HepG2 (cell line): ENCODE measurements around the gene CTTNBP2NL. TPM values are rescaled to one million over a fixed set of nuclear protein-coding genes. Genes with fewer than 3 reads are reported as not detected.

ENCODE experiments used
- DMAP1 ChIP-seq: IDR thresholded peaks from 2 replicates; pipeline ENCODE4 v1.6.1; 2016
- EP300 ChIP-seq, 3 experiments: sonication (generic) in 1 of 3; formaldehyde crosslinking in 1 of 3; IDR thresholded peaks; 2 replicates each; pipeline versions ENCODE4 v1.5.1 to v1.6.1; 2011 to 2020; ENCODE audit warnings: low read depth in 2 of 3, low read length in 2 of 3, borderline replicate concordance in 1 of 3, improper control_type of control experiment in 1 of 3, mild to moderate bottlenecking in 1 of 3, missing genetic modification reagents in 1 of 3, moderate library complexity in 1 of 3
- GATAD1 ChIP-seq: IDR thresholded peaks from 2 replicates; pipeline ENCODE4 v1.6.1; 2016; ENCODE audit warnings: missing genetic modification reagents, missing compliant biosample characterization
- NFKBIZ ChIP-seq: IDR thresholded peaks from 2 replicates; pipeline ENCODE4 v1.6.1; 2018; ENCODE audit warnings: missing genetic modification reagents, missing compliant biosample characterization
- SAP130 ChIP-seq: IDR thresholded peaks from 2 replicates; pipeline ENCODE4 v1.6.1; 2016; ENCODE audit warnings: low read depth
- SNAI1 ChIP-seq: sonication (generic); formaldehyde crosslinking; IDR thresholded peaks from 2 replicates; pipeline ENCODE4 v1.5.0; 2020; ENCODE audit warnings: mild to moderate bottlenecking, missing genetic modification reagents, borderline replicate concordance
- SP2 ChIP-seq: sonication (generic); formaldehyde crosslinking; IDR thresholded peaks from 2 replicates; pipeline ENCODE4 v1.5.1; 2020; ENCODE audit warnings: mild to moderate bottlenecking, missing genetic modification reagents
- TIGD3 ChIP-seq: sonication (generic); formaldehyde crosslinking; IDR thresholded peaks from 2 replicates; pipeline ENCODE4 v1.5.1; 2020; ENCODE audit warnings: mild to moderate bottlenecking, missing genetic modification reagents, borderline replicate concordance
- TMF1 ChIP-seq: sonication (generic); formaldehyde crosslinking; IDR thresholded peaks from 2 replicates; pipeline ENCODE4 v1.8.1; 2022; ENCODE audit warnings: low read depth, missing genetic modification reagents
- ZMAT3 ChIP-seq: sonication (generic); formaldehyde crosslinking; conservative IDR thresholded peaks from 2 replicates; pipeline ENCODE4 v1.7.0; 2021; ENCODE audit warnings: missing genetic modification reagents
- ZNF292 ChIP-seq: sonication (generic); formaldehyde crosslinking; IDR thresholded peaks from 2 replicates; pipeline ENCODE4 v1.8.1; 2022; ENCODE audit warnings: mild to moderate bottlenecking, low read depth, missing genetic modification reagents, borderline replicate concordance
- ZNF512B ChIP-seq: sonication (generic); formaldehyde crosslinking; IDR thresholded peaks from 2 replicates; pipeline ENCODE4 v1.5.1; 2020; ENCODE audit warnings: missing genetic modification reagents, mild to moderate bottlenecking, borderline replicate concordance
- ZNF749 ChIP-seq: sonication (generic); formaldehyde crosslinking; IDR thresholded peaks from 2 replicates; pipeline ENCODE4 v1.8.0; 2022; ENCODE audit warnings: mild to moderate bottlenecking, missing genetic modification reagents, moderate library complexity, borderline replicate concordance
- ZNF839 ChIP-seq: sonication (generic); formaldehyde crosslinking; IDR thresholded peaks from 2 replicates; pipeline ENCODE4 v1.4.0; 2020; ENCODE audit warnings: missing genetic modification reagents, mild to moderate bottlenecking, borderline replicate concordance
- ZNF883 ChIP-seq: sonication (generic); formaldehyde crosslinking; IDR thresholded peaks from 2 replicates; pipeline ENCODE4 v1.5.1; 2020; ENCODE audit warnings: mild to moderate bottlenecking, missing genetic modification reagents; ENCODE audit errors: not compliant biosample characterization
- ZSCAN22 ChIP-seq: sonication (generic); formaldehyde crosslinking; IDR thresholded peaks from 2 replicates; pipeline ENCODE4 v1.4.0; 2020; ENCODE audit warnings: mild to moderate bottlenecking, missing genetic modification reagents
- ZSCAN31 ChIP-seq: sonication (generic); formaldehyde crosslinking; IDR thresholded peaks from 2 replicates; pipeline ENCODE4 v1.5.0; 2020; ENCODE audit warnings: low read depth, mild to moderate bottlenecking, missing genetic modification reagents
- polyA plus RNA-seq, 8 experiments: library from polyadenylated mRNA; depleted of rRNA in 3 of 8; stranded (reverse) in 7 of 8; unstranded in 1 of 8; fragments of >200 nt; fragmentation: Illumina TruSeq in 4 of 8; extraction: Trizol in 4 of 8; gene quantifications; 2 replicates each; pipeline versions ENCODE4 v1.2.1 to v1.2.3, GENCODE V29; 2011 to 2016; ENCODE audit warnings: low read depth in 4 of 8, missing spikeins in 1 of 8, mixed read lengths in 1 of 8; ENCODE audit not compliant: insufficient read depth in 1 of 8
- total RNA-seq, 5 experiments: library from RNA; depleted of rRNA; stranded (reverse); fragments of >200 nt; fragmentation: Illumina TruSeq; extraction: Trizol; gene quantifications; 2 replicates each; pipeline ENCODE4 v1.2.3, GENCODE V29; 2016; ENCODE audit warnings: low read depth in 1 of 5
- TF ChIP-seq, protein P1 (sequence below): sonication (generic); formaldehyde crosslinking; IDR thresholded peaks from 2 replicates; pipeline ENCODE4 v1.4.0; 2020; ENCODE audit warnings: mild to moderate bottlenecking, missing genetic modification reagents, borderline replicate concordance
- TF ChIP-seq, protein P2 (sequence below): sonication (generic); formaldehyde crosslinking; IDR thresholded peaks from 2 replicates; pipeline ENCODE4 v1.5.1; 2020; ENCODE audit warnings: missing genetic modification reagents, mild to moderate bottlenecking, borderline replicate concordance

Gene CTTNBP2NL
- total and polyA plus RNA-seq, 2 of the 13 experiments (the other 11 are each of a cell fraction or from before 2014, with no cell fraction given), result 2.1 to 4.1 TPM

GRCh38 chr1:112390775-112391602, 5.0 kb upstream of the CTTNBP2NL start (continued):
- TF ChIP-seq EP300 (IDR thresholded peaks at IDR 0.05; ENCODE audit: low read depth in 2 of 2, low read length in 2 of 2) (no peak), EP300 (CRISPR knock-in tag; IDR thresholded peaks at IDR 0.05; ENCODE audit: borderline replicate concordance) (no peak), ZSCAN22 (CRISPR knock-in tag) (no peak), ZNF883 (CRISPR knock-in tag) (no peak), SAP130 (CRISPR knock-in tag) (peak; percentile 71), TIGD3 (CRISPR knock-in tag) (no peak), ZNF839 (CRISPR knock-in tag) (no peak), SNAI1 (CRISPR knock-in tag) (no peak), ZMAT3 (no peak), GATAD1 (CRISPR knock-in tag) (0 out of 2 replicates have a peak, but pooled peaks have one; percentile 30), ZSCAN31 (no peak), TMF1 (CRISPR knock-in tag) (no peak), ZNF512B (no peak), ZNF749 (CRISPR knock-in tag) (no peak), NFKBIZ (CRISPR knock-in tag) (no peak), DMAP1 (CRISPR knock-in tag) (peak; percentile 74), SP2 (CRISPR knock-in tag) (no peak), ZNF292 (CRISPR knock-in tag) (no peak)
- TF ChIP-seq, protein P1, sequence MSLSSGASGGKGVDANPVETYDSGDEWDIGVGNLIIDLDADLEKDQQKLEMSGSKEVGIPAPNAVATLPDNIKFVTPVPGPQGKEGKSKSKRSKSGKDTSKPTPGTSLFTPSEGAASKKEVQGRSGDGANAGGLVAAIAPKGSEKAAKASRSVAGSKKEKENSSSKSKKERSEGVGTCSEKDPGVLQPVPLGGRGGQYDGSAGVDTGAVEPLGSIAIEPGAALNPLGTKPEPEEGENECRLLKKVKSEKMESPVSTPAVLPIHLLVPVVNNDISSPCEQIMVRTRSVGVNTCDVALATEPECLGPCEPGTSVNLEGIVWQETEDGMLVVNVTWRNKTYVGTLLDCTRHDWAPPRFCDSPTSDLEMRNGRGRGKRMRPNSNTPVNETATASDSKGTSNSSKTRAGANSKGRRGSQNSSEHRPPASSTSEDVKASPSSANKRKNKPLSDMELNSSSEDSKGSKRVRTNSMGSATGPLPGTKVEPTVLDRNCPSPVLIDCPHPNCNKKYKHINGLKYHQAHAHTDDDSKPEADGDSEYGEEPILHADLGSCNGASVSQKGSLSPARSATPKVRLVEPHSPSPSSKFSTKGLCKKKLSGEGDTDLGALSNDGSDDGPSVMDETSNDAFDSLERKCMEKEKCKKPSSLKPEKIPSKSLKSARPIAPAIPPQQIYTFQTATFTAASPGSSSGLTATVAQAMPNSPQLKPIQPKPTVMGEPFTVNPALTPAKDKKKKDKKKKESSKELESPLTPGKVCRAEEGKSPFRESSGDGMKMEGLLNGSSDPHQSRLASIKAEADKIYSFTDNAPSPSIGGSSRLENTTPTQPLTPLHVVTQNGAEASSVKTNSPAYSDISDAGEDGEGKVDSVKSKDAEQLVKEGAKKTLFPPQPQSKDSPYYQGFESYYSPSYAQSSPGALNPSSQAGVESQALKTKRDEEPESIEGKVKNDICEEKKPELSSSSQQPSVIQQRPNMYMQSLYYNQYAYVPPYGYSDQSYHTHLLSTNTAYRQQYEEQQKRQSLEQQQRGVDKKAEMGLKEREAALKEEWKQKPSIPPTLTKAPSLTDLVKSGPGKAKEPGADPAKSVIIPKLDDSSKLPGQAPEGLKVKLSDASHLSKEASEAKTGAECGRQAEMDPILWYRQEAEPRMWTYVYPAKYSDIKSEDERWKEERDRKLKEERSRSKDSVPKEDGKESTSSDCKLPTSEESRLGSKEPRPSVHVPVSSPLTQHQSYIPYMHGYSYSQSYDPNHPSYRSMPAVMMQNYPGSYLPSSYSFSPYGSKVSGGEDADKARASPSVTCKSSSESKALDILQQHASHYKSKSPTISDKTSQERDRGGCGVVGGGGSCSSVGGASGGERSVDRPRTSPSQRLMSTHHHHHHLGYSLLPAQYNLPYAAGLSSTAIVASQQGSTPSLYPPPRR (CRISPR knock-in tag), result no peak
- TF ChIP-seq, protein P2, sequence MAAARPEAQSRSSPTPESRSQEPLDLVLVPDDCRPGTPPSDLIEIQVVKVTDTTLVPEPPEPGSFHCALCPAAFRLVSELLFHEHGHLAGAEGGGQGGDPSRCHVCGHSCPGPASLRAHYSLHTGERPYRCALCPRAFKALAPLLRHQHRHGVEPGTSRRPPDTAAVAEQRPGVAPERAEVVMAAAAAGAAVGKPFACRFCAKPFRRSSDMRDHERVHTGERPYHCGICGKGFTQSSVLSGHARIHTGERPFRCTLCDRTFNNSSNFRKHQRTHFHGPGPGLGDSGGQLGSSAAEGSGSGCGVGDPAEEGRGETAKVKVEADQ (CRISPR knock-in tag), result no peak
